ENCODE measurements around the gene PANK2. TPM values are rescaled to one million over a fixed set of nuclear protein-coding genes. Genes with fewer than 3 reads are reported as not detected.

The PANK2 gene
- total RNA-seq, 5 donors from 2014 or later (not counting 1 experiment from before 2014, with no cell fraction given): 45.0 to 67.0 (median 63.6) TPM

GRCh38 chr20:3916364-3916763 lies 27.2 kb downstream of the PANK2 start:
- no peaks in the 10 kb centered on the region for H3K4me1 ChIP-seq (ENCODE audit: control insufficient read depth in 1 of 2, extremely low read depth in 1 of 2, insufficient read depth in 2 of 2, low read length in 2 of 2)
- no peak for DNase-seq
- ChIA-PET POLR2A (interaction anchor here in 1 of 2 donors (0.6 kb wide), 1 partner anchor 9 kb away, joined by 4 read pairs; no protein-coding TSS in a partner anchor), CTCF (no interaction called here)
- H3K9me3 ChIP-seq: no peaks in the 10 kb centered on the region
- 67% methylated on average over 1 of the region's 2 CpGs for WGBS (ENCODE audit: insufficient coverage)
- H3K9me3 Mint-ChIP-seq: no peaks in the 10 kb centered on the region
- no peak overlapping the region for H3K4me3 ChIP-seq (ENCODE audit: control insufficient read depth in 1 of 2, extremely low read depth in 1 of 2, low read length in 1 of 2)
- H3K4me3 Mint-ChIP-seq: no peak overlapping the region
- H3K4me1 Mint-ChIP-seq: peaks cover 29 to 40% (median 38%) of the 10 kb centered on the region in 3 donors
- H3K36me3 Mint-ChIP-seq: peaks cover 63% of the 10 kb centered on the region
- H3K36me3 ChIP-seq (ENCODE audit: control insufficient read depth in 2 of 2, extremely low read depth in 1 of 2, insufficient read depth in 1 of 2, low read length in 1 of 2): peaks cover 5 to 62% of the 10 kb centered on the region in 2 donors
- ATAC-seq (replicated peaks in 1 of 4): no peak
- H3K27ac ChIP-seq (ENCODE audit: low read length): no peak overlapping the region
- H3K27ac Mint-ChIP-seq: peak overlapping the region in 1 of 2 donors; percentile 39
- no peaks in the 10 kb centered on the region for H3K27me3 ChIP-seq (replicated peaks in 1 of 2; ENCODE audit: control insufficient read depth in 2 of 2, extremely low read depth in 1 of 2, insufficient read depth in 2 of 2, low read length in 1 of 2)
- H3K27me3 Mint-ChIP-seq: no peaks in the 10 kb centered on the region

- Mint-ChIP-seq H3K36me3 (peaks cover 58% of the 10 kb centered on the region), H3K4me3 (no peak overlapping the region), H3K9me3 (no peaks in the 10 kb centered on the region), H3K27me3 (no peaks in the 10 kb centered on the region), H3K27ac (peak overlapping the region; percentile 11 to 47), H3K4me1 (peaks cover 37 to 50% (median 49%) of the 10 kb centered on the region in 3 donors)
- ATAC-seq (replicated peaks in 1 of 4) (no peak), DNase-seq (no peak)
- no CpG with 5 or more reads among the region's 1 CpG for WGBS (ENCODE audit: insufficient coverage)
- peaks cover 0 to 69% of the 10 kb centered on the region in 2 donors for H3K36me3 ChIP-seq (ENCODE audit: control insufficient read depth in 2 of 2, extremely low read depth in 1 of 2, insufficient read depth in 1 of 2, low read length in 1 of 2)
- peaks cover 0 to 7% of the 10 kb centered on the region in 2 experiments for H3K4me1 ChIP-seq (ENCODE audit: control insufficient read depth in 1 of 2, extremely low read depth in 1 of 2, insufficient read depth in 2 of 2, low read length in 2 of 2)
- no peak overlapping the region for H3K4me3 ChIP-seq (ENCODE audit: control insufficient read depth in 1 of 2, extremely low read depth in 1 of 2, low read length in 1 of 2)
- CTCF ChIA-PET: no interaction called here
- no peaks in the 10 kb centered on the region for H3K27me3 ChIP-seq (replicated peaks in 1 of 2; ENCODE audit: control insufficient read depth in 2 of 2, extremely low read depth in 1 of 2, insufficient read depth in 2 of 2, low read length in 1 of 2)
- POLR2A ChIA-PET: no interaction called here
- H3K27ac ChIP-seq (ENCODE audit: low read length): no peak overlapping the region
- no peaks in the 10 kb centered on the region for H3K9me3 ChIP-seq
These were observed 30.2 kb downstream of the PANK2 start for GRCh38 chr20:3919352-3919751.

GRCh38 chr20:3922223-3922982 lies 33.2 kb downstream of the PANK2 start:
- DNase-seq (no peak), ATAC-seq (replicated peaks in 1 of 4) (no peak)
- Histone ChIP-seq H3K9me3 (no peaks in the 10 kb centered on the region), H3K36me3 (ENCODE audit: control insufficient read depth in 2 of 2, extremely low read depth in 1 of 2, insufficient read depth in 1 of 2, low read length in 1 of 2) (peaks cover 2 to 62% of the 10 kb centered on the region in 2 donors), H3K4me1 (ENCODE audit: control insufficient read depth in 1 of 2, extremely low read depth in 1 of 2, insufficient read depth in 2 of 2, low read length in 2 of 2) (peaks cover 0 to 15% of the 10 kb centered on the region in 2 experiments), H3K4me3 (ENCODE audit: control insufficient read depth in 1 of 2, extremely low read depth in 1 of 2, low read length in 1 of 2) (no peak overlapping the region), H3K27ac (ENCODE audit: low read length) (no peak overlapping the region), H3K27me3 (replicated peaks in 1 of 2; ENCODE audit: control insufficient read depth in 2 of 2, extremely low read depth in 1 of 2, insufficient read depth in 2 of 2, low read length in 1 of 2) (no peaks in the 10 kb centered on the region)
- no peaks in the 10 kb centered on the region for H3K27me3 Mint-ChIP-seq
- CTCF ChIA-PET: interaction anchor here (0.7 to 0.8 kb wide), 2 partner anchors 17 to 54 kb away, joined by 3 read pairs; no protein-coding TSS in a partner anchor
- H3K4me3 Mint-ChIP-seq: no peak overlapping the region
- peaks cover 30 to 55% (median 45%) of the 10 kb centered on the region in 3 donors for H3K4me1 Mint-ChIP-seq
- no peaks in the 10 kb centered on the region for H3K9me3 Mint-ChIP-seq
- peak overlapping the region; percentile 29 to 66 for H3K27ac Mint-ChIP-seq
- POLR2A ChIA-PET: interaction anchor here in 1 of 2 donors (0.6 kb wide), 1 partner anchor 21 kb away, joined by 3 read pairs; no protein-coding TSS in a partner anchor
- 92% methylated on average over 10 of the region's 13 CpGs for WGBS (ENCODE audit: insufficient coverage)
- H3K36me3 Mint-ChIP-seq: peaks cover 33% of the 10 kb centered on the region

- Histone ChIP-seq H3K4me3 (ENCODE audit: control insufficient read depth in 1 of 2, extremely low read depth in 1 of 2, low read length in 1 of 2) (no peak overlapping the region), H3K27ac (ENCODE audit: low read length) (no peak overlapping the region), H3K9me3 (no peaks in the 10 kb centered on the region), H3K4me1 (ENCODE audit: control insufficient read depth in 1 of 2, extremely low read depth in 1 of 2, insufficient read depth in 2 of 2, low read length in 2 of 2) (peaks cover 0 to 18% of the 10 kb centered on the region in 2 experiments), H3K36me3 (ENCODE audit: control insufficient read depth in 2 of 2, extremely low read depth in 1 of 2, insufficient read depth in 1 of 2, low read length in 1 of 2) (peaks cover 2 to 59% of the 10 kb centered on the region in 2 donors), H3K27me3 (replicated peaks in 1 of 2; ENCODE audit: control insufficient read depth in 2 of 2, extremely low read depth in 1 of 2, insufficient read depth in 2 of 2, low read length in 1 of 2) (no peaks in the 10 kb centered on the region)
- ChIA-PET CTCF (no interaction called here), POLR2A (interaction anchor here in 1 of 2 donors (0.6 kb wide), 1 partner anchor 20 kb away, joined by 3 read pairs; no protein-coding TSS in a partner anchor)
- peak overlapping the region; percentile 12 to 29 for H3K27ac Mint-ChIP-seq
- peaks cover 32 to 57% (median 48%) of the 10 kb centered on the region in 3 donors for H3K4me1 Mint-ChIP-seq
- ATAC-seq (replicated peaks in 1 of 4): no peak
- H3K27me3 Mint-ChIP-seq: no peaks in the 10 kb centered on the region
- H3K36me3 Mint-ChIP-seq: peaks cover 30% of the 10 kb centered on the region
- H3K9me3 Mint-ChIP-seq: no peaks in the 10 kb centered on the region
- no peak overlapping the region for H3K4me3 Mint-ChIP-seq
- no CpG with 5 or more reads among the region's 4 CpGs for WGBS (ENCODE audit: insufficient coverage)
- DNase-seq: no peak
These were observed 33.8 kb downstream of the PANK2 start for GRCh38 chr20:3922983-3923339.

GRCh38 chr20:3923818-3924217 lies 34.6 kb downstream of the PANK2 start:
- ATAC-seq (replicated peaks in 1 of 4): no peak
- WGBS (ENCODE audit: insufficient coverage): 100% methylated on average over 2 of the region's 2 CpGs
- Mint-ChIP-seq H3K4me1 (peaks cover 36 to 55% (median 44%) of the 10 kb centered on the region in 3 donors), H3K4me3 (no peak overlapping the region), H3K36me3 (peaks cover 22% of the 10 kb centered on the region), H3K9me3 (no peaks in the 10 kb centered on the region), H3K27ac (peak overlapping the region; percentile 78 to 84), H3K27me3 (no peaks in the 10 kb centered on the region)
- no peaks in the 10 kb centered on the region for H3K27me3 ChIP-seq (replicated peaks in 1 of 2; ENCODE audit: control insufficient read depth in 2 of 2, extremely low read depth in 1 of 2, insufficient read depth in 2 of 2, low read length in 1 of 2)
- H3K27ac ChIP-seq (ENCODE audit: low read length): peak overlapping the region; percentile 47
- H3K36me3 ChIP-seq (ENCODE audit: control insufficient read depth in 2 of 2, extremely low read depth in 1 of 2, insufficient read depth in 1 of 2, low read length in 1 of 2): peaks cover 2 to 51% of the 10 kb centered on the region in 2 donors
- no peak overlapping the region for H3K4me3 ChIP-seq (ENCODE audit: control insufficient read depth in 1 of 2, extremely low read depth in 1 of 2, low read length in 1 of 2)
- no peak for DNase-seq
- CTCF ChIA-PET: no interaction called here
- H3K4me1 ChIP-seq (ENCODE audit: control insufficient read depth in 1 of 2, extremely low read depth in 1 of 2, insufficient read depth in 2 of 2, low read length in 2 of 2): peaks cover 0 to 18% of the 10 kb centered on the region in 2 experiments
- POLR2A ChIA-PET: no interaction called here
- no peaks in the 10 kb centered on the region for H3K9me3 ChIP-seq

- DNase-seq (peak in 2 of 35 experiments; percentile 37 to 39), ATAC-seq (replicated peaks in 1 of 4) (peak in 2 of 4 experiments; percentile 17)
- Mint-ChIP-seq H3K27ac (peak overlapping the region; percentile 63 to 68), H3K4me3 (no peak overlapping the region), H3K36me3 (peaks cover 17% of the 10 kb centered on the region), H3K9me3 (no peaks in the 10 kb centered on the region), H3K27me3 (no peaks in the 10 kb centered on the region), H3K4me1 (peaks cover 37 to 52% (median 47%) of the 10 kb centered on the region in 3 donors)
- H3K27ac ChIP-seq (ENCODE audit: low read length): peak overlapping the region; percentile 47
- H3K36me3 ChIP-seq (ENCODE audit: control insufficient read depth in 2 of 2, extremely low read depth in 1 of 2, insufficient read depth in 1 of 2, low read length in 1 of 2): peaks cover 2 to 44% of the 10 kb centered on the region in 2 donors
- whole genome bisulfite sequencing (ENCODE audit: insufficient coverage): 87% methylated on average over 11 of the region's 13 CpGs
- peaks cover 0 to 18% of the 10 kb centered on the region in 2 experiments for H3K4me1 ChIP-seq (ENCODE audit: control insufficient read depth in 1 of 2, extremely low read depth in 1 of 2, insufficient read depth in 2 of 2, low read length in 2 of 2)
- no peak overlapping the region for H3K4me3 ChIP-seq (ENCODE audit: control insufficient read depth in 1 of 2, extremely low read depth in 1 of 2, low read length in 1 of 2)
- H3K27me3 ChIP-seq (replicated peaks in 1 of 2; ENCODE audit: control insufficient read depth in 2 of 2, extremely low read depth in 1 of 2, insufficient read depth in 2 of 2, low read length in 1 of 2): no peaks in the 10 kb centered on the region
- H3K9me3 ChIP-seq: no peaks in the 10 kb centered on the region
- ChIA-PET CTCF (no interaction called here), POLR2A (no interaction called here)
These were observed 35.3 kb downstream of the PANK2 start for GRCh38 chr20:3924304-3925112.

All from T-cell (primary cell).